Lung (tissue), 12 donors: ENCODE measurements around the gene SLC49A3. TPM values are rescaled to one million over a fixed set of nuclear protein-coding genes. Genes with fewer than 3 reads are reported as not detected.

Source experiments
- ATAC-seq: fragments of 200-7000 bp; cut with Tn5 transposase; one replicate; pipeline ENCODE4 v1.9.1; 2020; ENCODE audit warnings: moderate number of reproducible peaks; ENCODE audit not compliant: insufficient read depth, low FRiP score
- DNase-seq, 3 donors: peaks; one replicate each; pipeline ENCODE4 v3.0.0-alpha.2; 2013 to 2017
- H3K27ac ChIP-seq, 2 donors: one replicate each; pipeline ENCODE4 v1.5.1; 2013; ENCODE audit warnings: mild to moderate bottlenecking in 2 of 2, moderate library complexity in 2 of 2, control low read depth in 1 of 2, inconsistent platforms in 1 of 2, low read depth in 1 of 2, low read length in 1 of 2
- H3K27me3 ChIP-seq, 3 donors: one replicate each; pipeline ENCODE4 v1.5.1; 2013; ENCODE audit warnings: low read length in 2 of 3; ENCODE audit not compliant: control insufficient read depth in 3 of 3, insufficient read depth in 3 of 3
- H3K36me3 ChIP-seq, 4 donors: one replicate each; pipeline ENCODE4 v1.5.1; 2013; ENCODE audit warnings: low read length in 4 of 4, mild to moderate bottlenecking in 1 of 4, moderate library complexity in 1 of 4; ENCODE audit not compliant: control insufficient read depth in 4 of 4, insufficient read depth in 4 of 4
- H3K4me1 ChIP-seq, 5 donors: one replicate each; pipeline ENCODE4 v1.5.1; 2013; ENCODE audit warnings: low read length in 5 of 5, mild to moderate bottlenecking in 2 of 5, moderate library complexity in 1 of 5; ENCODE audit not compliant: control insufficient read depth in 5 of 5, insufficient read depth in 5 of 5
- H3K4me3 ChIP-seq: one replicate; pipeline ENCODE4 v1.5.1; 2013; ENCODE audit warnings: mild to moderate bottlenecking, control low read depth, moderate library complexity
- H3K9ac ChIP-seq, 2 donors: one replicate each; pipeline ENCODE4 v1.5.1; 2013; ENCODE audit warnings: low read length in 2 of 2, control low read depth in 1 of 2; ENCODE audit not compliant: insufficient read depth in 1 of 2
- H3K9me3 ChIP-seq, 4 donors: one replicate each; pipeline ENCODE4 v1.5.1; 2013; ENCODE audit warnings: low read length in 3 of 4, mild to moderate bottlenecking in 1 of 4, moderate library complexity in 1 of 4; ENCODE audit not compliant: control insufficient read depth in 4 of 4, insufficient read depth in 3 of 4
- CTCF ChIP-seq: IDR thresholded peaks from 2 replicates; pipeline ENCODE4 v1.5.1; 2012; ENCODE audit warnings: mild to moderate bottlenecking; ENCODE audit errors: control extremely low read depth, extremely low read depth
- WGBS, 2 donors: extraction: QIAGEN DNeasy Blood & Tissue Kit; methylation state at CpG; one replicate each; pipeline ENCODE4 v1.1.7; 2013; 5-methylcytosine and 5-hydroxymethylcytosine counted together
- polyA plus RNA-seq, 2 donors: library from polyadenylated mRNA; stranded (reverse); fragments of 200-250 nt; gene quantifications; one replicate each; pipeline ENCODE4 v1.2.1, GENCODE V29; 2013
- total RNA-seq, 2 donors: library from RNA; depleted of rRNA in 1 of 2; stranded (reverse); fragments of >200 nt in 1 of 2; gene quantifications; one replicate each; pipeline ENCODE4 v1.2.1, GENCODE V29; 2014 to 2021
- donor health status: control.
- donor health status: control.
- donor health status: Bipolar disorder and iron deficiency.
- donor health status: healthy.
- donor health status: DM: yes; HTN: yes; CAD: no.

Gene SLC49A3
- total and polyA plus RNA-seq, 4 donors: 8.2 to 35.1 (median 17.7) TPM

DNA sequence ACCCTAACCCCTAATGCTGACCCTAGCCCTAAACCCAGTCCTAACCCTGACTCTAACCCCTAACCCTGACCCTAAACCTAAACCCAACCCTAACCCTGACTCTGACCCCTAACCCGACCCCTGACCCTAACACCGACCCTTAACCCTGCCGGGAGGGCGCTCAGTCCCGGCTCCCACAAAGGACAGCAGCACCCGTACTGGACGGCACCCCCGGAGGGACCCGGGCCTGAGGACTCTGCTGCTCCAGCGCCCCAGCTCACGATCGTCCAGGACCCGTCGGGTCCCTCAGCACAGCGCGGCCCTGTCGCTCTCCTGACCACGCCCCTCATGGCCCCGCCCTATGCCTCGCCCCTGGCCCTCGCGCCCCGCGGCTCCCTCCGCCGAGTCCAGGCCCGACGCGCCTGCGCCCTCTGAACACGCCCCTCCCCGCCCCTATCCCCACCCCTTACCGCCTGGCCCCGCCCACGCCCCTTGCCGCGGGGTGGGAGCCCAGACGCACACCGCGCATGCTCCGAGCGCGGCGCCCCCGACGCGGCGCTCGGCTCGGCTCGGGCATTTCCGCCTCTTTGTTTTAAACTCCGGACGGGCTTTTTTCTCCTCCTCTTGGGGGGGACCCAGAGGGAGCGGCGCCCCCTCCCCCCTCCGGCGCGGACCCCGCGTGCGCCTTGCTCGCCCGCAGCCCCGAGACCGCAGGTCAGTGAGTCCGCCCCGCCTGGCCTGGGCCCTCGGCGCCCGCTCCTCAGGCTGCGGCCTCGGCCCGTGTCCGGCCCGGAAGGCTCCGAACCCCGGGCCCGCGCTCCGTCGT is 16.5 kb upstream of the SLC49A3 start, which contains the start of gene PCGF3:
PCGF3 (plus strand) TSS at position 555 of the 805 bp plus-strand sequence. CDS start 27,849 bp downstream, outside the sequence.
- H3K9ac ChIP-seq: peak within 1 kb of the TSS; percentile 76 to 99
- peak within 1 kb of the TSS; percentile 89 to 90 for H3K27ac ChIP-seq
- peak; percentile 97 to 99 (median 98) for DNase-seq
- H3K4me1 ChIP-seq: peaks cover 6 to 23% (median 11%) of the 10 kb centered on the region in 5 donors
- 2% methylated on average over 66 to 82 of the region's 82 CpGs for WGBS, 2 donors
- no peaks in the 10 kb centered on the region for H3K9me3 ChIP-seq
- H3K4me3 ChIP-seq: peak within 1 kb of the TSS; percentile 70
- H3K27me3 ChIP-seq: no peaks in the 10 kb centered on the region
- ATAC-seq: peak; percentile 98
- no peak for TF ChIP-seq CTCF
- H3K36me3 ChIP-seq: peaks cover 0 to 5% (median 0%) of the 10 kb centered on the region in 4 donors

DNA sequence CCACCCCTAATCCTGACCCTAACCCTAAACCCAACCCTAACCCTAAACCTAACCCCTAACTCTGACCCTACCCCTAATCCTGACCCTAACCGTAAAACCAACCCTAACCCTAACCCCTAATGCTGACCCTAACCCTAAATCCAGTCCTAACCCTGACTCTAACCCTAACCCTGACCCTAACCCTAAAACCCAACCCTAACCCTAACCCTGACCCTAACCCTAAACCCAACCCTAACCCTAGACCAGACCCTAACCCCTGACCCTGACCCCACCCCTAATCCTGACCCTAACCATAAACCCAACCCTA is 16.0 kb upstream of the SLC49A3 start:
- WGBS, 2 donors: 98 to 100% methylated on average over 1 of the region's 1 CpG
- no peaks in the 10 kb centered on the region for H3K27me3 ChIP-seq
- no peaks in the 10 kb centered on the region for H3K9me3 ChIP-seq
- peaks cover 6 to 21% (median 11%) of the 10 kb centered on the region in 5 donors for H3K4me1 ChIP-seq
- peaks cover 0 to 5% (median 0%) of the 10 kb centered on the region in 4 donors for H3K36me3 ChIP-seq
- no peak for DNase-seq
- ATAC-seq: no peak
- H3K4me3 ChIP-seq: peak overlapping the region; percentile 59
- no peak for TF ChIP-seq CTCF
- H3K9ac ChIP-seq: no peak overlapping the region
- H3K27ac ChIP-seq: peak overlapping the region in 1 of 2 donors; percentile 89

GRCh38 chr4:704198-704891 is 15.4 kb upstream of the SLC49A3 start:
- Histone ChIP-seq H3K9me3 (no peaks in the 10 kb centered on the region), H3K4me1 (peaks cover 6 to 21% (median 11%) of the 10 kb centered on the region in 5 donors), H3K4me3 (no peak overlapping the region), H3K36me3 (peaks cover 0 to under 1% (median 0%) of the 10 kb centered on the region in 4 donors), H3K27me3 (no peaks in the 10 kb centered on the region), H3K9ac (no peak overlapping the region), H3K27ac (no peak overlapping the region)
- no peak for TF ChIP-seq CTCF
- ATAC-seq (no peak), DNase-seq (no peak)
- 95 to 96% methylated on average over 46 of the region's 46 CpGs for WGBS, 2 donors
